Hepatocyte (in vitro differentiated cells): ENCODE results near the gene TRIM21. TPM values are rescaled to one million over a fixed set of nuclear protein-coding genes. Genes with fewer than 3 reads are reported as not detected.
"Not testable (repeated sequence)": the region's sequence is repeated elsewhere in the genome, so short reads cannot be mapped to it uniquely, and the experiment has no call there.

Source experiments
- DNase-seq: peaks from one replicate; pipeline ENCODE4 v3.0.0-alpha.2; 2016; ENCODE audit warnings: low spot score
- H2AFZ ChIP-seq: fragments of 200-600 bp; sonication (generic); 2 replicates; pipeline ENCODE4 v1.6.0; 2016; ENCODE audit warnings: antibody characterized with exemption, mild to moderate bottlenecking
- H3K27ac ChIP-seq: fragments of 200-600 bp; sonication (generic); 2 replicates; pipeline ENCODE4 v1.5.1; 2016; ENCODE audit warnings: mild to moderate bottlenecking
- H3K27me3 ChIP-seq: fragments of 200-600 bp; sonication (generic); 2 replicates; pipeline ENCODE4 v1.6.1; 2016
- H3K36me3 ChIP-seq: fragments of 200-600 bp; sonication (generic); replicated peaks from 2 replicates; pipeline ENCODE4 v1.5.1; 2016; ENCODE audit warnings: low read depth; ENCODE audit not compliant: insufficient read depth
- H3K4me1 ChIP-seq: fragments of 200-600 bp; sonication (generic); 2 replicates; pipeline ENCODE4 v1.5.1; 2016; ENCODE audit warnings: mild to moderate bottlenecking, moderate library complexity; ENCODE audit not compliant: insufficient read depth
- H3K4me2 ChIP-seq: fragments of 200-600 bp; sonication (generic); 2 replicates; pipeline ENCODE4 v1.6.0; 2016
- H3K4me3 ChIP-seq: fragments of 200-600 bp; sonication (generic); 2 replicates; pipeline ENCODE4 v1.5.1; 2016; ENCODE audit warnings: mild to moderate bottlenecking
- H3K79me2 ChIP-seq: fragments of 200-600 bp; sonication (generic); 2 replicates; pipeline ENCODE4 v1.6.0; 2017; ENCODE audit warnings: mild to moderate bottlenecking
- H3K9me2 ChIP-seq: fragments of 200-600 bp; sonication (generic); replicated peaks from 2 replicates; pipeline ENCODE4 v1.6.0; 2017; ENCODE audit warnings: mild to moderate bottlenecking; ENCODE audit not compliant: insufficient read depth
- H3K9me3 ChIP-seq: fragments of 200-600 bp; sonication (generic); 2 replicates; pipeline ENCODE4 v1.5.1; 2016; ENCODE audit warnings: low read depth, mild to moderate bottlenecking
- H4K20me1 ChIP-seq: fragments of 200-600 bp; sonication (generic); 2 replicates; pipeline ENCODE4 v1.6.0; 2016; ENCODE audit warnings: mild to moderate bottlenecking; ENCODE audit not compliant: insufficient read depth, poor library complexity, severe bottlenecking
- EZH2 ChIP-seq: fragments of 200-600 bp; sonication (generic); IDR thresholded peaks from 2 replicates; pipeline ENCODE4 v1.6.1; 2016; ENCODE audit warnings: antibody characterized with exemption, mild to moderate bottlenecking, borderline replicate concordance
- EZH2phosphoT487 ChIP-seq: fragments of 200-600 bp; sonication (generic); IDR thresholded peaks from one replicate; pipeline ENCODE4 v1.6.1; 2018; ENCODE audit warnings: antibody characterized with exemption, mild to moderate bottlenecking, low read depth, moderate library complexity; ENCODE audit not compliant: unreplicated experiment, severe bottlenecking
- WGBS: methylation state at CpG from one replicate; pipeline ENCODE4 v1.1.6; 2016; ENCODE audit warnings: low lambda C conversion rate; ENCODE audit errors: missing lambda C conversion rate; 5-methylcytosine and 5-hydroxymethylcytosine counted together
- polyA plus RNA-seq: library from polyadenylated mRNA; unstranded; fragments of >200 nt; fragmentation: Nextera tagmentation; extraction: Ambion mirVana; gene quantifications from 2 replicates; pipeline ENCODE4 v1.2.1, GENCODE V29; 2016
- total RNA-seq: library from RNA; depleted of rRNA; stranded (reverse); fragments of >200 nt; gene quantifications from 2 replicates; pipeline ENCODE4 v1.2.3, GENCODE V29; 2014
- TF ChIP-seq, protein P1 (sequence below): fragments of 200-600 bp; sonication (generic); IDR thresholded peaks from 2 replicates; pipeline ENCODE4 v1.5.1; 2016; ENCODE audit warnings: antibody characterized with exemption, mild to moderate bottlenecking; ENCODE audit not compliant: poor library complexity

Gene TRIM21
- total and polyA plus RNA-seq, 2 experiments from 2014 or later: 15.7 to 22.5 TPM

DNA sequence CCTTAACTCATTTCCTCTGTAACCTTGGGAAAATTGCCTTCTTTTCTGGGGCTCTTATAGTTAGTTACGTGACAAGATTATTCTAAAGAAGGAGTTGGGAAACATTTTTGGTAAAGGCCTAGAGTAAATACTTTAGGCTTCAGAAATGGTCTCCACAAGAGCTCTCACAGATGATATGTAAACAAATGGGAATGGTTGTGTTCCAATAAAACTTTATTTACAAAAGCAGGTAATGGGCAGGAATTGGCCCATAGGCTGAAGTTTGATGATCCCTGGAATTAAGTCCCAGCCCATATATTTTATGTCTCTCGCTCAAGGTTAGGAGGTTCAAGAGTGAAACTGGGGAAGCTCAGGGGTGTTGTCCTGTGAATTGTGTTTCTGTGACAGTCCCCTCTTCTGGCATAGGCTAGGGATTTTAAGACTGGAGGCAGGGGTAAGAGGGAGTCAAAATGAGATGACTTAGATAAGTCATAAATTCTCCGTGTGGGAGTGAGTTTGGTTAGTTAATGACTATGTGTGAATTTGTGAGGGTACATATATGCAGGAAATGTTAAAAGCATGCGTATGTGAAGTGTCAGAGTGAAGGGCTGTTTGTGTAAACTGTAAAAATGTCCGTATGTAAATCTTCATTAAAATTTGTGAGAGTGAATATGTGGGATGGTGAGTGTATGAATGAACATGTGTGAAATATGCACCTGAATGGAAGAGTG lies 17.9 kb downstream of the TRIM21 start:
- Histone ChIP-seq H3K9me3 (no peaks in the 10 kb centered on the region), H2AFZ (no peak overlapping the region), H3K4me3 (no peak overlapping the region), H3K27ac (no peak overlapping the region), H3K79me2 (no peaks in the 10 kb centered on the region), H3K4me1 (no peaks in the 10 kb centered on the region), H4K20me1 (no peaks in the 10 kb centered on the region), H3K4me2 (no peak overlapping the region), H3K36me3 (no peaks in the 10 kb centered on the region), H3K27me3 (no peaks in the 10 kb centered on the region), H3K9me2 (no peaks in the 10 kb centered on the region)
- no peak for TF ChIP-seq EZH2phosphoT487
- TF ChIP-seq, protein P1, sequence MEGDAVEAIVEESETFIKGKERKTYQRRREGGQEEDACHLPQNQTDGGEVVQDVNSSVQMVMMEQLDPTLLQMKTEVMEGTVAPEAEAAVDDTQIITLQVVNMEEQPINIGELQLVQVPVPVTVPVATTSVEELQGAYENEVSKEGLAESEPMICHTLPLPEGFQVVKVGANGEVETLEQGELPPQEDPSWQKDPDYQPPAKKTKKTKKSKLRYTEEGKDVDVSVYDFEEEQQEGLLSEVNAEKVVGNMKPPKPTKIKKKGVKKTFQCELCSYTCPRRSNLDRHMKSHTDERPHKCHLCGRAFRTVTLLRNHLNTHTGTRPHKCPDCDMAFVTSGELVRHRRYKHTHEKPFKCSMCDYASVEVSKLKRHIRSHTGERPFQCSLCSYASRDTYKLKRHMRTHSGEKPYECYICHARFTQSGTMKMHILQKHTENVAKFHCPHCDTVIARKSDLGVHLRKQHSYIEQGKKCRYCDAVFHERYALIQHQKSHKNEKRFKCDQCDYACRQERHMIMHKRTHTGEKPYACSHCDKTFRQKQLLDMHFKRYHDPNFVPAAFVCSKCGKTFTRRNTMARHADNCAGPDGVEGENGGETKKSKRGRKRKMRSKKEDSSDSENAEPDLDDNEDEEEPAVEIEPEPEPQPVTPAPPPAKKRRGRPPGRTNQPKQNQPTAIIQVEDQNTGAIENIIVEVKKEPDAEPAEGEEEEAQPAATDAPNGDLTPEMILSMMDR: no peak
- no peak for TF ChIP-seq EZH2
- 88% methylated on average over 5 of the region's 5 CpGs for WGBS
- no peak for DNase-seq

DNA sequence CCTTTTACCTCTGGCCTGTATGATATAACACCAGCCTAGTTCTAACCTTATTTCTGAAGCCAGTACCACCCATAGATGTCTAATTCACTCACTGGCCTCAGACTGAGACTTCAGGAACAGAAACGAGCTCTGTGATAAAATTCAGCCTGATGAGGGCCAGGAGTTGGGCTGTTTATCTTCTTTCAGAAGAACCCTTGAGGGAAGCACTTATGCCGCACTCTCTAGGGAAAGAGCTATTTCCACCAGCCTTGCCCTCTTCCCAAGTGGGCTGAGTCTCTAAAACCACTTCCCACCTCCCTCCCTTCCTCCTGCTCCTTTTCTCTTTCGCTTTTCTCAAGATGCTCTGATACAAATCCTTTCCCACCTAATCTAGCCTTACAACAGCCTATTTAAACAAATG lies 23.3 kb downstream of the TRIM21 start:
- no peaks in the 10 kb centered on the region for H3K9me3 ChIP-seq
- no peak for DNase-seq
- no peak overlapping the region for H3K4me2 ChIP-seq
- no peaks in the 10 kb centered on the region for H3K36me3 ChIP-seq
- no peaks in the 10 kb centered on the region for H4K20me1 ChIP-seq
- no peaks in the 10 kb centered on the region for H3K4me1 ChIP-seq
- H3K79me2 ChIP-seq: no peaks in the 10 kb centered on the region
- H2AFZ ChIP-seq: no peak overlapping the region
- no peak overlapping the region for H3K4me3 ChIP-seq
- TF ChIP-seq EZH2phosphoT487 (no peak), EZH2 (no peak)
- TF ChIP-seq, protein P1: no peak
- WGBS: 71% methylated on average over 3 of the region's 3 CpGs
- no peak overlapping the region for H3K27ac ChIP-seq
- H3K27me3 ChIP-seq: no peaks in the 10 kb centered on the region
- H3K9me2 ChIP-seq: no peaks in the 10 kb centered on the region

DNA sequence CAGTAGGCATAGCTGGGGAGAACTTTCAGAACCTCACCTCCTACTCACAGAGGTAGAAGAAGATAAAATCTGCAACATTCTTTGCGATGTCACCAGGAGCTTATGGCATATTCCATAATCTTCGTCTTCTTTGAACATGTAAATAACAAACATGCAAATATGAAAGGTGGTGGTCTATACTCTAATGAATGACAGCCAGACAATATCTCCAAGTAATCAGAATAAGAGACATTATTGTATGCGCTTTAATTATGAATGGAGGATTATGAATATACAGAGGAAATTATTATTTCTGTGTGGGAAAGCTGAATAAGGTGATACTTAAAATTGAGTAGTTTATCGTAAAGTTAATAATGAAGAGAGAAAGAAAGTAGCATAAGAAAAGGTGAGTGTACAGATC lies 25.2 kb downstream of the TRIM21 start, which contains the start of gene OR52B4:
Gene OR52B4 (minus strand): TSS at position 101 of the 400 bp plus-strand sequence. CDS start 91 bp downstream, at position 10.
- 87% methylated on average over 4 of the region's 4 CpGs for WGBS
- Histone ChIP-seq H3K36me3 (no peaks in the 10 kb centered on the region), H3K4me3 (no peak within 1 kb of the TSS), H3K4me1 (no peaks in the 10 kb centered on the region), H3K4me2 (no peak within 1 kb of the TSS), H3K9me2 (no peaks in the 10 kb centered on the region), H3K27ac (no peak within 1 kb of the TSS), H2AFZ (no peak within 1 kb of the TSS), H3K79me2 (no peaks in the 10 kb centered on the region), H4K20me1 (no peaks in the 10 kb centered on the region), H3K9me3 (no peaks in the 10 kb centered on the region), H3K27me3 (no peaks in the 10 kb centered on the region)
- TF ChIP-seq EZH2: no peak
- TF ChIP-seq, protein P1: no peak
- TF ChIP-seq EZH2phosphoT487: no peak
- DNase-seq: no peak

DNA sequence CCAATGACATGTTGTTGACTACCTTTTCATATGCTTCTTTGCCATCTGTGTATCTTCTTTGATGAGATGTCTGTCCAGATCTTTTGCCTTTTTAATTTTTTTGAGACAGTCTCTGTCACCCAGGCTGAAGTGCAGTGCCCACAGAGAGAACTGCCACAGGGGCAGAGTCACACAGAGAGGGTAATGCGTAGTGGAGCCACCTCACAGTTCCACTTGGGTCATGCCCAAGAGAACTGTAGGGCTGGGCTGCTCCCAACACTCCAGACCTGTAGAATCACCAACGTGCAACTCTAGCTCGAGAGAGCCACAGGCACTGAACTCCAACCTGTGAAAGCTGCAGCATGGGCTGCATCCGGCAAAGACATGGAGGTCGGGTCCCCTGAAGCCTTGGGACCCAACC lies 45.4 kb downstream of the TRIM21 start:
- 85% methylated on average over 2 of the region's 5 CpGs for WGBS
- not testable (repeated sequence) for H3K9me3 ChIP-seq, H3K9me2 ChIP-seq

DNA sequence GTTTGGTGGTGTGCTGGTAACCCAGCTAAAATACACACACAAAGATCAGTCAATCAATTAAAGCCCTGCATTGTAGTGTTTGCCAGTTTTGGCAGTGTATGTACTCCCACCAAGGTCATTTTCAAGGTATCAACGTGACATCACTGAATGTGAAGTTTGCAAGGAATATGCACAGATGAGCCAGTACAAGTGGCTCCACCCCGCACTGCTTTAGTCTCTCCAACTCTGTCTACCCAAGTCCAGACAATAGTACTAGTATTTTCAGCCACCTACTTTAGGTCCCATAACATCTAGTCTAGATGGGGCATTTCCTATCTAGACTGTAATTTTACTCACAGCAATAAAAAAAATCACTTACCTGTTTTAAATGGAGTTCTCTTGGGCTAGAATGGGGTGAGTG lies 48.1 kb downstream of the TRIM21 start:
- not testable (repeated sequence) for H3K79me2 ChIP-seq, H3K9me2 ChIP-seq, DNase-seq, H3K27me3 ChIP-seq, H3K9me3 ChIP-seq, H2AFZ ChIP-seq, H3K27ac ChIP-seq, H3K4me1 ChIP-seq, H3K36me3 ChIP-seq, H4K20me1 ChIP-seq, H3K4me2 ChIP-seq, H3K4me3 ChIP-seq
- WGBS: 73% methylated on average over 2 of the region's 2 CpGs

More for the DNA sequence above, 45.4 kb downstream of the TRIM21 start:
- not testable (repeated sequence) for H2AFZ ChIP-seq, H3K4me1 ChIP-seq, H3K4me3 ChIP-seq, H3K79me2 ChIP-seq, DNase-seq, H3K4me2 ChIP-seq, H3K27ac ChIP-seq, H3K36me3 ChIP-seq, H4K20me1 ChIP-seq, H3K27me3 ChIP-seq
